ENCODE data around the gene HES5.

The HES5 gene

GRCh38 chr1:2520806-2521205 is 9.3 kb downstream of the HES5 start:
- Histone ChIP-seq H3K9me3 (ENCODE audit: severe bottlenecking) (no peaks in the 10 kb centered on the region), H3K27me3 (ENCODE audit: insufficient read depth, low read depth, severe bottlenecking) (no peaks in the 10 kb centered on the region), H3K4me3 (ENCODE audit: low read depth, low read length) (no peak overlapping the region), H3K27ac (no peak overlapping the region), H3K36me3 (peaks cover 82% of the 10 kb centered on the region)
- TF ChIP-seq CTCF (IDR thresholded peaks at IDR 0.05; ENCODE audit: low read depth, low read length): no peak
- DNase-seq: no peak

- no peak overlapping the region for H3K4me3 ChIP-seq (ENCODE audit: low read depth, low read length)
- H3K36me3 ChIP-seq: peaks cover 82% of the 10 kb centered on the region
- no peaks in the 10 kb centered on the region for H3K27me3 ChIP-seq (ENCODE audit: insufficient read depth, low read depth, severe bottlenecking)
- TF ChIP-seq CTCF (IDR thresholded peaks at IDR 0.05; ENCODE audit: low read depth, low read length): no peak
- no peak overlapping the region for H3K27ac ChIP-seq
- H3K9me3 ChIP-seq (ENCODE audit: severe bottlenecking): no peaks in the 10 kb centered on the region
- DNase-seq: no peak
These were observed 9.9 kb downstream of the HES5 start for GRCh38 chr1:2520206-2520605.

GRCh38 chr1:2519729-2520128 is 10.3 kb downstream of the HES5 start:
- no peak for TF ChIP-seq CTCF (IDR thresholded peaks at IDR 0.05; ENCODE audit: low read depth, low read length)
- Histone ChIP-seq H3K9me3 (ENCODE audit: severe bottlenecking) (no peaks in the 10 kb centered on the region), H3K4me3 (ENCODE audit: low read depth, low read length) (no peak overlapping the region), H3K36me3 (peaks cover 82% of the 10 kb centered on the region), H3K27ac (no peak overlapping the region), H3K27me3 (ENCODE audit: insufficient read depth, low read depth, severe bottlenecking) (no peaks in the 10 kb centered on the region)
- DNase-seq: no peak

- no peak for TF ChIP-seq CTCF (IDR thresholded peaks at IDR 0.05; ENCODE audit: low read depth, low read length)
- Histone ChIP-seq H3K9me3 (ENCODE audit: severe bottlenecking) (no peaks in the 10 kb centered on the region), H3K4me3 (ENCODE audit: low read depth, low read length) (no peak overlapping the region), H3K27me3 (ENCODE audit: insufficient read depth, low read depth, severe bottlenecking) (no peaks in the 10 kb centered on the region), H3K36me3 (peaks cover 80% of the 10 kb centered on the region), H3K27ac (no peak overlapping the region)
- no peak for DNase-seq
These were observed 10.9 kb downstream of the HES5 start for GRCh38 chr1:2519029-2519685.

GRCh38 chr1:2518528-2518927 is 11.5 kb downstream of the HES5 start:
- no peak for TF ChIP-seq CTCF (IDR thresholded peaks at IDR 0.05; ENCODE audit: low read depth, low read length)
- no peaks in the 10 kb centered on the region for H3K27me3 ChIP-seq (ENCODE audit: insufficient read depth, low read depth, severe bottlenecking)
- no peak overlapping the region for H3K27ac ChIP-seq
- H3K36me3 ChIP-seq: peaks cover 80% of the 10 kb centered on the region
- DNase-seq: no peak
- H3K4me3 ChIP-seq (ENCODE audit: low read depth, low read length): no peak overlapping the region
- H3K9me3 ChIP-seq (ENCODE audit: severe bottlenecking): no peaks in the 10 kb centered on the region

- no peak for DNase-seq
- Histone ChIP-seq H3K27me3 (ENCODE audit: insufficient read depth, low read depth, severe bottlenecking) (no peaks in the 10 kb centered on the region), H3K9me3 (ENCODE audit: severe bottlenecking) (no peaks in the 10 kb centered on the region), H3K27ac (no peak overlapping the region; the same call in 1 of the 2 replicates), H3K4me3 (ENCODE audit: low read depth, low read length) (no peak overlapping the region), H3K36me3 (peaks cover 84% of the 10 kb centered on the region)
- no peak for TF ChIP-seq CTCF (IDR thresholded peaks at IDR 0.05; ENCODE audit: low read depth, low read length)
These were observed 12.1 kb downstream of the HES5 start for GRCh38 chr1:2517966-2518365.

Data from WERI-Rb-1 (cell line).